GM12878 (cell line): ENCODE measurements around the gene CRHBP.

Source experiments
- BCL11A ChIP-seq: IDR thresholded peaks from 2 replicates; pipeline ENCODE4 v1.6.1; 2011; ENCODE audit warnings: low read depth, low read length
- ESRRA ChIP-seq: IDR thresholded peaks from 2 replicates; pipeline ENCODE4 v1.6.1; 2012; ENCODE audit warnings: mild to moderate bottlenecking, low read length, improper control_type of control experiment
- ETV6 ChIP-seq, 2 experiments: fragments of 450-650 bp in 1 of 2; IDR thresholded peaks in 1 of 2; conservative IDR thresholded peaks in 1 of 2; 2 replicates each; pipeline ENCODE4 v1.6.1; 2014; ENCODE audit warnings: antibody characterized with exemption in 1 of 2, borderline replicate concordance in 1 of 2, low read depth in 1 of 2, mild to moderate bottlenecking in 1 of 2, moderate library complexity in 1 of 2
- EZH2 ChIP-seq: IDR thresholded peaks from 2 replicates; pipeline ENCODE4 v1.6.1; 2012; ENCODE audit warnings: low read depth, mild to moderate bottlenecking, control low read depth, inconsistent platforms, low read length, borderline replicate concordance; ENCODE audit not compliant: control insufficient read depth
- FOS ChIP-seq: IDR thresholded peaks from 3 replicates; pipeline ENCODE4 v1.6.1; 2011; ENCODE audit warnings: borderline replicate concordance; ENCODE audit not compliant: insufficient read length; ENCODE audit errors: extremely low read depth
- FOXK2 ChIP-seq: fragments of 450-650 bp; IDR thresholded peaks from 2 replicates; pipeline ENCODE4 v1.6.1; 2017; ENCODE audit warnings: mild to moderate bottlenecking, moderate library complexity
- MAX ChIP-seq: IDR thresholded peaks from 2 replicates; pipeline ENCODE4 v1.6.1; 2012; ENCODE audit warnings: low read depth, low read length, improper control_type of control experiment
- MLLT1 ChIP-seq: fragments of 450-650 bp; IDR thresholded peaks from 2 replicates; pipeline ENCODE4 v1.6.1; 2016; ENCODE audit warnings: mild to moderate bottlenecking
- PAX5 ChIP-seq: IDR thresholded peaks from 2 replicates; pipeline ENCODE4 v1.6.1; 2011; ENCODE audit warnings: low read depth, low read length, borderline replicate concordance
- POLR2A ChIP-seq: IDR thresholded peaks from 2 replicates; pipeline ENCODE4 v1.6.1; 2011; ENCODE audit warnings: low read depth, mild to moderate bottlenecking, low read length
- YY1 ChIP-seq: IDR thresholded peaks from 2 replicates; pipeline ENCODE4 v1.6.1; 2011; ENCODE audit warnings: low read depth, mild to moderate bottlenecking, low read length
- ZSCAN29 ChIP-seq: fragments of 450-650 bp; IDR thresholded peaks from 2 replicates; pipeline ENCODE4 v1.6.1; 2017; ENCODE audit warnings: mild to moderate bottlenecking, moderate library complexity
- TF ChIP-seq, protein P1 (sequence below), 3 experiments: IDR thresholded peaks in 2 of 3; conservative IDR thresholded peaks in 1 of 3; 2 replicates each; pipeline ENCODE4 v1.5.1; 2011; ENCODE audit warnings: low read depth in 3 of 3, low read length in 3 of 3, mild to moderate bottlenecking in 3 of 3, control low read depth in 2 of 3, moderate library complexity in 2 of 3, inconsistent platforms in 1 of 3, mixed read lengths in 1 of 3; ENCODE audit not compliant: control insufficient read depth in 2 of 3, insufficient read depth in 1 of 3; ENCODE audit errors: extremely low read depth in 1 of 3
- TF ChIP-seq, protein P2 (sequence below): IDR thresholded peaks from 2 replicates; pipeline ENCODE4 v1.6.1; 2012; ENCODE audit warnings: low read length, inconsistent platforms

GRCh38 chr5:77015938-77016569 is 63.2 kb downstream of the CRHBP start:
- no peak for TF ChIP-seq FOXK2
- TF ChIP-seq ZSCAN29: no peak
- TF ChIP-seq, protein P1, sequence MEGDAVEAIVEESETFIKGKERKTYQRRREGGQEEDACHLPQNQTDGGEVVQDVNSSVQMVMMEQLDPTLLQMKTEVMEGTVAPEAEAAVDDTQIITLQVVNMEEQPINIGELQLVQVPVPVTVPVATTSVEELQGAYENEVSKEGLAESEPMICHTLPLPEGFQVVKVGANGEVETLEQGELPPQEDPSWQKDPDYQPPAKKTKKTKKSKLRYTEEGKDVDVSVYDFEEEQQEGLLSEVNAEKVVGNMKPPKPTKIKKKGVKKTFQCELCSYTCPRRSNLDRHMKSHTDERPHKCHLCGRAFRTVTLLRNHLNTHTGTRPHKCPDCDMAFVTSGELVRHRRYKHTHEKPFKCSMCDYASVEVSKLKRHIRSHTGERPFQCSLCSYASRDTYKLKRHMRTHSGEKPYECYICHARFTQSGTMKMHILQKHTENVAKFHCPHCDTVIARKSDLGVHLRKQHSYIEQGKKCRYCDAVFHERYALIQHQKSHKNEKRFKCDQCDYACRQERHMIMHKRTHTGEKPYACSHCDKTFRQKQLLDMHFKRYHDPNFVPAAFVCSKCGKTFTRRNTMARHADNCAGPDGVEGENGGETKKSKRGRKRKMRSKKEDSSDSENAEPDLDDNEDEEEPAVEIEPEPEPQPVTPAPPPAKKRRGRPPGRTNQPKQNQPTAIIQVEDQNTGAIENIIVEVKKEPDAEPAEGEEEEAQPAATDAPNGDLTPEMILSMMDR (IDR thresholded peaks at IDR 0.05 in 2 of 3, conservative IDR thresholded peaks at IDR 0.05 in 1 of 3; ENCODE audit: control insufficient read depth in 2 of 3, extremely low read depth in 1 of 3, insufficient read depth in 1 of 3, low read depth in 3 of 3, low read length in 3 of 3): peak in 1 of 3 experiments; percentile 42; a peak in 3 of 6 replicates
- no peak for TF ChIP-seq POLR2A
- TF ChIP-seq MAX: no peak
- no peak for TF ChIP-seq FOS
- TF ChIP-seq BCL11A: no peak
- TF ChIP-seq, protein P2, sequence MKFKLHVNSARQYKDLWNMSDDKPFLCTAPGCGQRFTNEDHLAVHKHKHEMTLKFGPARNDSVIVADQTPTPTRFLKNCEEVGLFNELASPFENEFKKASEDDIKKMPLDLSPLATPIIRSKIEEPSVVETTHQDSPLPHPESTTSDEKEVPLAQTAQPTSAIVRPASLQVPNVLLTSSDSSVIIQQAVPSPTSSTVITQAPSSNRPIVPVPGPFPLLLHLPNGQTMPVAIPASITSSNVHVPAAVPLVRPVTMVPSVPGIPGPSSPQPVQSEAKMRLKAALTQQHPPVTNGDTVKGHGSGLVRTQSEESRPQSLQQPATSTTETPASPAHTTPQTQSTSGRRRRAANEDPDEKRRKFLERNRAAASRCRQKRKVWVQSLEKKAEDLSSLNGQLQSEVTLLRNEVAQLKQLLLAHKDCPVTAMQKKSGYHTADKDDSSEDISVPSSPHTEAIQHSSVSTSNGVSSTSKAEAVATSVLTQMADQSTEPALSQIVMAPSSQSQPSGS: no peak
- no peak for TF ChIP-seq ETV6 (conservative IDR thresholded peaks at IDR 0.05 in 1 of 2, IDR thresholded peaks at IDR 0.05 in 1 of 2; ENCODE audit: borderline replicate concordance in 1 of 2, low read depth in 1 of 2)
- TF ChIP-seq PAX5: no peak
- no peak for TF ChIP-seq EZH2
- TF ChIP-seq MLLT1: no peak
- TF ChIP-seq ESRRA: no peak
- TF ChIP-seq YY1: no peak
